H1 (cell line): ENCODE measurements around the gene ARHGAP27. TPM values are rescaled to one million over a fixed set of nuclear protein-coding genes. Genes with fewer than 3 reads are reported as not detected.

Experiments
- CTCF ChIA-PET: fragments of 300-600 bp; sonication (Branson Sonifier 250); formaldehyde crosslinking; loops from one replicate; lab custom pipeline; 2021; ENCODE audit not compliant: partially characterized antibody; lab: Charles Lee
- POLR2A ChIA-PET: fragments of 300-600 bp; sonication (Branson Sonifier 250); formaldehyde crosslinking; loops from one replicate; lab custom pipeline; 2021; ENCODE audit warnings: inconsistent platforms; ENCODE audit not compliant: partially characterized antibody; lab: Charles Lee
- DNase-seq, 2 experiments: peaks; one replicate each; pipeline versions ENCODE4 v3.0.0 to v3.0.0-alpha.2; 2010 to 2022; ENCODE audit warnings: low spot score in 2 of 2, low read depth in 1 of 2, mixed read lengths in 1 of 2
- FAIRE-seq: peaks from 2 replicates; lab custom pipeline; 2011; peaks lifted over from hg19 to GRCh38; lab: Jason Lieb, UNC
- H2AFZ ChIP-seq: 2 replicates; pipeline ENCODE4 v1.8.1; 2012; ENCODE audit warnings: low read length, inconsistent platforms
- H2AK5ac ChIP-seq: 2 replicates; pipeline ENCODE4 v1.6.1; 2013; ENCODE audit warnings: low read depth, low read length
- H2BK120ac ChIP-seq: replicated peaks from 2 replicates; pipeline ENCODE3; 2013; ENCODE audit warnings: low read depth, low read length, inconsistent platforms
- H2BK12ac ChIP-seq: 2 replicates; pipeline ENCODE4 v1.6.1; 2013; ENCODE audit warnings: low read depth, low read length
- H2BK15ac ChIP-seq: 2 replicates; pipeline ENCODE4 v1.6.1; 2013; ENCODE audit warnings: low read length
- H2BK20ac ChIP-seq: 2 replicates; pipeline ENCODE4 v1.6.1; 2013; ENCODE audit warnings: low read length
- H2BK5ac ChIP-seq: 2 replicates; pipeline ENCODE4 v1.6.1; 2013; ENCODE audit warnings: low read depth, low read length
- H3K14ac ChIP-seq: 2 replicates; pipeline ENCODE4 v1.6.1; 2013; ENCODE audit warnings: inconsistent platforms; ENCODE audit not compliant: insufficient read length
- H3K18ac ChIP-seq: 2 replicates; pipeline ENCODE4 v1.6.1; 2013; ENCODE audit warnings: low read length; ENCODE audit errors: extremely low read depth
- H3K23ac ChIP-seq: 2 replicates; pipeline ENCODE4 v1.6.1; 2013; ENCODE audit warnings: inconsistent platforms; ENCODE audit not compliant: insufficient read length
- H3K23me2 ChIP-seq: 2 replicates; pipeline ENCODE4 v1.6.1; 2013; ENCODE audit warnings: low read depth, low read length
- H3K27ac ChIP-seq: 2 replicates; pipeline ENCODE4 v1.6.1; 2011; ENCODE audit warnings: low read depth, low read length, inconsistent platforms
- H3K27me3 ChIP-seq, 4 experiments: replicated peaks in 1 of 4; 1 replicate in 1 of 4; 2 replicates in 3 of 4; pipeline versions ENCODE4 v1.6.1 to v1.8.1; 2011 to 2013; ENCODE audit warnings: low read length in 3 of 4, mild to moderate bottlenecking in 3 of 4, inconsistent platforms in 2 of 4, mixed read lengths in 2 of 4, moderate library complexity in 1 of 4; ENCODE audit not compliant: control insufficient read depth in 3 of 4, insufficient read depth in 3 of 4; ENCODE audit errors: extremely low read depth in 1 of 4
- H3K36me3 ChIP-seq, 4 experiments: 2 replicates each; pipeline versions ENCODE4 v1.6.1 to v1.8.1; 2011 to 2013; ENCODE audit warnings: mild to moderate bottlenecking in 4 of 4, low read length in 3 of 4, moderate library complexity in 2 of 4, control low read depth in 1 of 4, inconsistent platforms in 1 of 4; ENCODE audit not compliant: insufficient read depth in 4 of 4, control insufficient read depth in 2 of 4
- H3K4ac ChIP-seq: replicated peaks from 2 replicates; pipeline ENCODE3; 2013; ENCODE audit warnings: low read length, low read depth, mixed read lengths, inconsistent platforms; ENCODE audit not compliant: insufficient read length
- H3K4me1 ChIP-seq, 4 experiments: replicated peaks in 1 of 4; 1 replicate in 1 of 4; 2 replicates in 3 of 4; pipeline versions ENCODE4 v1.6.1 to v1.8.1; 2011 to 2013; ENCODE audit warnings: low read length in 3 of 4, inconsistent platforms in 2 of 4, mixed read lengths in 1 of 4; ENCODE audit not compliant: insufficient read depth in 4 of 4, control insufficient read depth in 3 of 4
- H3K4me2 ChIP-seq, 2 experiments: 2 replicates each; pipeline versions ENCODE4 v1.6.1 to v1.8.1; 2011 to 2013; ENCODE audit warnings: low read depth in 2 of 2, low read length in 2 of 2, control low read depth in 1 of 2, inconsistent platforms in 1 of 2, mild to moderate bottlenecking in 1 of 2; ENCODE audit not compliant: insufficient read depth in 1 of 2
- H3K4me3 ChIP-seq, 4 experiments: fragments of 200-600, 300-600 bp in 1 of 4; sonication (generic), shearing (Covaris generic), sonication (Bioruptor Twin) in 1 of 4; 2 replicates each; pipeline versions ENCODE4 v1.5.1 to v1.8.1; 2011 to 2016; ENCODE audit warnings: low read length in 4 of 4, low read depth in 3 of 4, control low read depth in 2 of 4, inconsistent platforms in 2 of 4, mild to moderate bottlenecking in 2 of 4, mixed read lengths in 1 of 4, moderate library complexity in 1 of 4; ENCODE audit not compliant: insufficient read depth in 2 of 4; ENCODE audit errors: extremely low read depth in 1 of 4
- H3K56ac ChIP-seq: replicated peaks from 2 replicates; pipeline ENCODE3; 2013; ENCODE audit warnings: low read depth, mild to moderate bottlenecking, mixed read lengths, low read length, inconsistent platforms; ENCODE audit not compliant: insufficient read length
- H3K79me1 ChIP-seq: 2 replicates; pipeline ENCODE4 v1.6.1; 2013; ENCODE audit warnings: low read depth, low read length, control low read depth
- H3K79me2 ChIP-seq, 2 experiments: 2 replicates each; pipeline versions ENCODE4 v1.6.1 to v1.8.1; 2012 to 2013; ENCODE audit warnings: low read length in 2 of 2, mild to moderate bottlenecking in 2 of 2, inconsistent platforms in 1 of 2; ENCODE audit not compliant: insufficient read depth in 2 of 2, control insufficient read depth in 1 of 2
- H3K9ac ChIP-seq, 4 experiments: replicated peaks in 1 of 4; 1 replicate in 1 of 4; 2 replicates in 3 of 4; pipeline versions ENCODE4 v1.6.1 to v1.8.1; 2011 to 2013; ENCODE audit warnings: low read depth in 3 of 4, low read length in 3 of 4, control low read depth in 2 of 4, mild to moderate bottlenecking in 2 of 4, moderate library complexity in 2 of 4, inconsistent platforms in 1 of 4; ENCODE audit errors: extremely low read depth in 1 of 4
- H3K9me3 ChIP-seq, 2 experiments: 2 replicates each; pipeline versions ENCODE4 v1.6.1 to v1.8.1; 2012 to 2013; ENCODE audit warnings: mild to moderate bottlenecking in 2 of 2, moderate library complexity in 2 of 2, control low read depth in 1 of 2, inconsistent platforms in 1 of 2, low read depth in 1 of 2, low read length in 1 of 2, mixed read lengths in 1 of 2; ENCODE audit not compliant: insufficient read depth in 2 of 2
- H4K20me1 ChIP-seq, 2 experiments: replicated peaks in 1 of 2; 2 replicates each; pipeline versions ENCODE3 to v1.8.1; 2011 to 2013; ENCODE audit warnings: inconsistent platforms in 2 of 2, low read length in 2 of 2, mild to moderate bottlenecking in 1 of 2; ENCODE audit not compliant: insufficient read depth in 2 of 2, control insufficient read depth in 1 of 2
- H4K5ac ChIP-seq: 2 replicates; pipeline ENCODE4 v1.6.1; 2013; ENCODE audit warnings: low read length, low read depth, mixed read lengths, inconsistent platforms; ENCODE audit not compliant: insufficient read length
- H4K8ac ChIP-seq: 2 replicates; pipeline ENCODE4 v1.8.0; 2013; ENCODE audit warnings: mild to moderate bottlenecking, moderate library complexity, low read length, inconsistent platforms; ENCODE audit not compliant: insufficient read depth; ENCODE audit errors: extremely low read depth
- H4K91ac ChIP-seq: replicated peaks from 2 replicates; pipeline ENCODE3; 2013; ENCODE audit warnings: low read length, mixed read lengths, inconsistent platforms; ENCODE audit not compliant: insufficient read length
- TEAD4 ChIP-seq: IDR thresholded peaks from 2 replicates; pipeline ENCODE4 v1.6.1; 2012; ENCODE audit warnings: low read depth, low read length, inconsistent platforms, mixed read lengths
- WGBS, 2 experiments: shearing (Covaris generic) in 1 of 2; methylation state at CpG; one replicate each; pipeline versions ENCODE4 v1.1.6 to v1.1.7; 2013 to 2015; ENCODE audit warnings: low lambda C conversion rate in 2 of 2, mixed read lengths in 2 of 2, inconsistent platforms in 1 of 2, low coverage in 1 of 2, missing lambda C conversion rate in 1 of 2; ENCODE audit not compliant: insufficient replicate concordance in 2 of 2, insufficient coverage in 1 of 2, insufficient read length in 1 of 2; ENCODE audit errors: extremely low coverage in 1 of 2, missing lambda C conversion rate in 1 of 2; 5-methylcytosine and 5-hydroxymethylcytosine counted together
- polyA plus RNA-seq, 7 experiments: library from polyadenylated mRNA; depleted of rRNA in 3 of 7; stranded (reverse) in 5 of 7; unstranded in 2 of 7; fragments of >200 nt in 5 of 7; fragments of 200-250 nt in 2 of 7; gene quantifications; 1 replicate in 5 of 7; 2 replicates in 1 of 7; 4 replicates in 1 of 7; pipeline versions ENCODE4 v1.2.1 to v1.2.3, GENCODE V29; 2011 to 2013; ENCODE audit warnings: missing spikeins in 2 of 7, mixed read lengths in 2 of 7
- total RNA-seq: library from RNA; stranded (reverse); fragmentation: NEBNext Ultra II Directional; extraction: Animal tissue kit (Norgen Biotek cat#: 25700); gene quantifications from 2 replicates; pipeline ENCODE4 v1.2.1, GENCODE V29; 2021

Gene ARHGAP27
- total and polyA plus RNA-seq, 2 of the 8 experiments (the other 6 are each of a cell fraction or from before 2014, with no cell fraction given): 11.6 to 13.1 TPM

DNA sequence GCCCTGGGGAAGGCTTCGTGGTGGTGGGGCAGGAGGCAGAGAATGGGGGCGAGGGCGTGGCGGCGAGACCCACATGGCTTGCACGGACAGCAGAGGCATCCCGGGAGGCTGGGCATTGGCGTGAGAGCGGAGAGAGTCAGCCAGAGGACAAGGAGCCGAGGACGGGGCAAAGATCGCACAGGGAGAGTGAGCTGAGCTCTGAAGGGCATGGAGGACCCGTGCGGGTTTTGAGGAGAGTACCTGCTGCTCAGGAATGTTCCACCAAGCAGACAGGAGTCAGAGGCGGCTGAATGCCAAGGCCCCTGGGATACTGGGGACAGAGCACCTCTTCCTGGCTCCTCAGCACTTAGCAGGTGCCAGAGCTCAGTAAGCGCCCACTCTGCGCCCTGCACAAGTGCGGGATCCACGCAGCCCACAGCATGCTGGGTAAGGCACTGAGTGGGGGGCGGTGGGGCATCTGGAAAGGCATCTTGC lies 47.8 kb downstream of the ARHGAP27 start:
- no peak overlapping the region for H3K23ac ChIP-seq
- no peaks in the 10 kb centered on the region for H3K79me1 ChIP-seq
- peak overlapping the region; percentile 19; the same call in 1 of the 2 replicates for H2BK15ac ChIP-seq
- POLR2A ChIA-PET: interaction anchor here (1.4 to 1.6 kb wide), 2 partner anchors 18 to 108 kb away, joined by 4 to 7 read pairs; no protein-coding TSS in a partner anchor
- peak overlapping the region; percentile 75 for H4K91ac ChIP-seq
- H3K18ac ChIP-seq: peak overlapping the region; percentile 66; the same call in 1 of the 2 replicates
- no peak overlapping the region for H2AK5ac ChIP-seq
- H3K36me3 ChIP-seq: no peaks in the 10 kb centered on the region
- no peak overlapping the region for H3K27ac ChIP-seq
- 0 out of 2 replicates have a peak overlapping the region, but pooled peaks have one; percentile 23 for H2AFZ ChIP-seq
- peak overlapping the region; percentile 36 for H3K4ac ChIP-seq
- no peak overlapping the region for H4K5ac ChIP-seq
- H2BK20ac ChIP-seq: peak overlapping the region; percentile 40; the same call in 1 of the 2 replicates
- H3K9me3 ChIP-seq: no peaks in the 10 kb centered on the region
- H3K27me3 ChIP-seq: 0 out of 7 replicates have a peak, but pooled peaks cover 0 to 3% (median 0%) of the 10 kb centered on the region in 4 experiments
- DNase-seq (peak in 1 of 2 experiments; percentile 56), FAIRE-seq (no peak)
- no peak overlapping the region for H3K14ac ChIP-seq
- H3K56ac ChIP-seq: no peak overlapping the region
- peak overlapping the region; percentile 45; the same call in 1 of the 2 replicates for H2BK5ac ChIP-seq
- no peak overlapping the region for H3K9ac ChIP-seq
- H2BK12ac ChIP-seq: peak overlapping the region; percentile 85; the same call in 1 of the 2 replicates
- H4K20me1 ChIP-seq: no peaks in the 10 kb centered on the region
- no peak overlapping the region for H3K4me3 ChIP-seq
- H4K8ac ChIP-seq: no peak overlapping the region; the same call in 1 of the 2 replicates
- no peaks in the 10 kb centered on the region for H3K23me2 ChIP-seq
- no peak overlapping the region for H3K4me2 ChIP-seq
- 84% methylated on average over 20 of the region's 20 CpGs; no CpG with 5 or more reads in 1 of the 2 experiments for WGBS, 2 experiments
- CTCF ChIA-PET: interaction anchor here (0.7 to 21.9 kb wide), 40 partner anchors 9 to 236 kb away, joined by 3 to 579 read pairs (median 8); partner anchors contain the start of genes ARHGAP27, MAP3K14 and SPATA32
- H3K79me2 ChIP-seq: no peaks in the 10 kb centered on the region
- H2BK120ac ChIP-seq: no peak overlapping the region
- peaks cover 0 to 13% (median 8%) of the 10 kb centered on the region in 4 experiments; a peak in 3 of 7 replicates for H3K4me1 ChIP-seq
- TF ChIP-seq TEAD4: peak; percentile 45; the same call in 1 of the 2 replicates
